CD14-positive monocyte (primary cell): ENCODE measurements around the gene TXNRD1. TPM values are rescaled to one million over a fixed set of nuclear protein-coding genes. Genes with fewer than 3 reads are reported as not detected.

Experiments used
- DNase-seq, 3 donors: peaks; one replicate each; pipeline ENCODE4 v3.0.0-alpha.2; 2011 to 2022
- H2AFZ ChIP-seq: 2 replicates; pipeline ENCODE4 v1.6.0; 2012; ENCODE audit warnings: mild to moderate bottlenecking, low read depth, low read length, inconsistent platforms; ENCODE audit not compliant: insufficient read depth, poor library complexity, severe bottlenecking
- H3K27ac ChIP-seq, 2 donors: 1 replicate in 1 of 2; 2 replicates in 1 of 2; pipeline ENCODE4 v1.5.1; 2012 to 2013; ENCODE audit warnings: low read length in 2 of 2, control low read depth in 1 of 2, inconsistent platforms in 1 of 2, low read depth in 1 of 2, mild to moderate bottlenecking in 1 of 2
- H3K27me3 ChIP-seq, 2 donors: one replicate each; pipeline versions ENCODE4 v1.6.0 to v1.6.1; 2011 to 2013; ENCODE audit warnings: low read length in 2 of 2; ENCODE audit not compliant: control insufficient read depth in 2 of 2, insufficient read depth in 2 of 2
- H3K36me3 ChIP-seq, 2 donors: replicated peaks in 1 of 2; 1 replicate in 1 of 2; 2 replicates in 1 of 2; pipeline versions ENCODE4 v1.5.1 to v1.6.1; 2012 to 2013; ENCODE audit warnings: low read length in 2 of 2, control low read depth in 1 of 2, inconsistent platforms in 1 of 2, mild to moderate bottlenecking in 1 of 2; ENCODE audit not compliant: insufficient read depth in 2 of 2, control insufficient read depth in 1 of 2
- H3K4me1 ChIP-seq, 2 donors: 1 replicate in 1 of 2; 2 replicates in 1 of 2; pipeline versions ENCODE4 v1.5.1 to v1.6.1; 2012 to 2013; ENCODE audit warnings: low read length in 2 of 2, control low read depth in 1 of 2, inconsistent platforms in 1 of 2, mild to moderate bottlenecking in 1 of 2, moderate library complexity in 1 of 2; ENCODE audit not compliant: insufficient read depth in 2 of 2, control insufficient read depth in 1 of 2
- H3K4me2 ChIP-seq: replicated peaks from 2 replicates; pipeline ENCODE3; 2012; ENCODE audit warnings: low read length, moderate library complexity, mild to moderate bottlenecking; ENCODE audit not compliant: poor library complexity, severe bottlenecking; ENCODE audit errors: extremely low read depth
- H3K4me3 ChIP-seq, 3 experiments: fragments of 200-600 bp in 1 of 3; sonication (generic) in 1 of 3; replicated peaks in 1 of 3; 1 replicate in 2 of 3; 2 replicates in 1 of 3; pipeline ENCODE4 v1.5.1; 2011 to 2013; ENCODE audit warnings: low read length in 3 of 3, mild to moderate bottlenecking in 3 of 3, control low read depth in 2 of 3, low read depth in 2 of 3, inconsistent platforms in 1 of 3, moderate library complexity in 1 of 3
- H3K79me2 ChIP-seq: 2 replicates; pipeline ENCODE4 v1.6.0; 2012; ENCODE audit warnings: mild to moderate bottlenecking, control low read depth, inconsistent platforms, low read length, moderate library complexity; ENCODE audit not compliant: insufficient read depth
- H3K9ac ChIP-seq: 2 replicates; pipeline ENCODE4 v1.6.0; 2017; ENCODE audit warnings: low read length, mild to moderate bottlenecking; ENCODE audit not compliant: insufficient read depth, poor library complexity, severe bottlenecking
- H3K9me3 ChIP-seq, 2 donors: replicated peaks in 1 of 2; 1 replicate in 1 of 2; 2 replicates in 1 of 2; pipeline versions ENCODE4 v1.5.1 to v1.6.1; 2012 to 2013; ENCODE audit warnings: low read length in 2 of 2, control low read depth in 1 of 2; ENCODE audit not compliant: control insufficient read depth in 1 of 2, insufficient read depth in 1 of 2
- H4K20me1 ChIP-seq: 2 replicates; pipeline ENCODE4 v1.6.0; 2012; ENCODE audit warnings: mild to moderate bottlenecking, low read length, control low read depth, moderate library complexity; ENCODE audit not compliant: insufficient read depth
- H3K27ac Mint-ChIP-seq, 7 donors: one replicate each; pipeline ENCODE4 v1.8.0; 2020; ENCODE audit warnings: mild to moderate bottlenecking in 7 of 7, mixed read lengths in 7 of 7, moderate library complexity in 6 of 7, inconsistent platforms in 2 of 7
- H3K27me3 Mint-ChIP-seq, 3 donors: one replicate each; pipeline ENCODE4 v1.8.0; 2021 to 2022; ENCODE audit warnings: low read depth in 3 of 3, mild to moderate bottlenecking in 3 of 3, mixed read lengths in 3 of 3, moderate library complexity in 3 of 3, inconsistent platforms in 1 of 3
- H3K36me3 Mint-ChIP-seq, 2 donors: one replicate each; pipeline ENCODE4 v1.8.0; 2020; ENCODE audit warnings: mixed read lengths in 2 of 2, inconsistent platforms in 1 of 2, mild to moderate bottlenecking in 1 of 2
- H3K4me1 Mint-ChIP-seq: one replicate; pipeline ENCODE4 v1.8.0; 2020; ENCODE audit warnings: mild to moderate bottlenecking, mixed read lengths
- H3K4me3 Mint-ChIP-seq, 2 donors: one replicate each; pipeline ENCODE4 v1.8.0; 2020; ENCODE audit warnings: mild to moderate bottlenecking in 2 of 2, mixed read lengths in 2 of 2, moderate library complexity in 1 of 2
- H3K9me3 Mint-ChIP-seq, 7 donors: one replicate each; pipeline ENCODE4 v1.8.0; 2020 to 2022; ENCODE audit warnings: mixed read lengths in 7 of 7, mild to moderate bottlenecking in 6 of 7, moderate library complexity in 6 of 7, inconsistent platforms in 2 of 7
- WGBS: methylation state at CpG from one replicate; pipeline ENCODE4 v1.1.5; 2013; ENCODE audit warnings: missing lambda C conversion rate; ENCODE audit not compliant: insufficient coverage; 5-methylcytosine and 5-hydroxymethylcytosine counted together
- intact Hi-C, 2 donors: fragments of 100-400 bp; cut with micrococcal nuclease; formaldehyde crosslinking; loops; one replicate each; pipeline versions ENCODE4 v1.15.0 to v1.15.1; 2023
- polyA plus RNA-seq, 3 donors: library from polyadenylated mRNA; depleted of rRNA in 1 of 3; unstranded in 2 of 3; stranded (reverse) in 1 of 3; fragments of 300-500 nt in 2 of 3; fragments of >200 nt in 1 of 3; fragmentation: Illumina TruSeq in 2 of 3; gene quantifications; 1 replicate in 2 of 3; 2 replicates in 1 of 3; pipeline ENCODE4 v1.2.3, GENCODE V29; 2012 to 2021
- TF ChIP-seq, protein P1 (sequence below): fragments of 200-600 bp; IDR thresholded peaks from one replicate; pipeline ENCODE4 v1.8.0; 2022; ENCODE audit warnings: antibody characterized with exemption, mild to moderate bottlenecking

The TXNRD1 gene
- polyA plus RNA-seq, 3 donors: 26.9 to 46.1 (median 29.2) TPM

DNA sequence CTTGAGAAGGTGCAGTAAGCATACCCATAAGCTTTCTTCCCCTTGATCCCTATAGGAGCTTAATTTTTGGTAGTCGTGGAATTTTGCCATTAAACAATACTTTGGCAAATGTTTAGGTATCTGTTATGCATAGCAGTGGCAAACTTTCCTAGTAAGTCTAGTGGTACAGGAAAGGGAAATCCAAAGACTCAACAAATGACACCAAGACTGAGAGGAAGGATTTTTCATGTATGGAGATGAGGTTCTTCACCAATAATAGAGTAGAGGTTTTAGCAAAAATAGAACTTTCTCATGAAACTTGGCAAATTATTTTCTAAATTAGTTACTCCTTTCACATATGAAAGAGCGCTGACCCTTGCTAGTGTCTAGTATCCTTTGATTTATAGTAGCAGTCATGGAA, 90.8 kb downstream of the TXNRD1 start:
- Mint-ChIP-seq H3K27ac (peak overlapping the region in 1 of 7 donors; percentile 15), H3K9me3 (peaks cover 0 to 2% (median 0%) of the 10 kb centered on the region in 7 donors), H3K27me3 (peaks cover 0 to 2% (median 0%) of the 10 kb centered on the region in 3 donors), H3K36me3 (peaks cover 21 to 48% of the 10 kb centered on the region in 2 donors), H3K4me1 (peaks cover 45% of the 10 kb centered on the region), H3K4me3 (no peak overlapping the region)
- TF ChIP-seq, protein P1, sequence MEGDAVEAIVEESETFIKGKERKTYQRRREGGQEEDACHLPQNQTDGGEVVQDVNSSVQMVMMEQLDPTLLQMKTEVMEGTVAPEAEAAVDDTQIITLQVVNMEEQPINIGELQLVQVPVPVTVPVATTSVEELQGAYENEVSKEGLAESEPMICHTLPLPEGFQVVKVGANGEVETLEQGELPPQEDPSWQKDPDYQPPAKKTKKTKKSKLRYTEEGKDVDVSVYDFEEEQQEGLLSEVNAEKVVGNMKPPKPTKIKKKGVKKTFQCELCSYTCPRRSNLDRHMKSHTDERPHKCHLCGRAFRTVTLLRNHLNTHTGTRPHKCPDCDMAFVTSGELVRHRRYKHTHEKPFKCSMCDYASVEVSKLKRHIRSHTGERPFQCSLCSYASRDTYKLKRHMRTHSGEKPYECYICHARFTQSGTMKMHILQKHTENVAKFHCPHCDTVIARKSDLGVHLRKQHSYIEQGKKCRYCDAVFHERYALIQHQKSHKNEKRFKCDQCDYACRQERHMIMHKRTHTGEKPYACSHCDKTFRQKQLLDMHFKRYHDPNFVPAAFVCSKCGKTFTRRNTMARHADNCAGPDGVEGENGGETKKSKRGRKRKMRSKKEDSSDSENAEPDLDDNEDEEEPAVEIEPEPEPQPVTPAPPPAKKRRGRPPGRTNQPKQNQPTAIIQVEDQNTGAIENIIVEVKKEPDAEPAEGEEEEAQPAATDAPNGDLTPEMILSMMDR: no peak
- Histone ChIP-seq H3K4me1 (peaks cover 21 to 28% of the 10 kb centered on the region in 2 donors), H3K9me3 (no peaks in the 10 kb centered on the region), H3K27ac (peak overlapping the region in 1 of 2 donors; percentile 55), H3K27me3 (no peaks in the 10 kb centered on the region), H2AFZ (no peak overlapping the region), H4K20me1 (peaks cover 96% of the 10 kb centered on the region), H3K4me3 (no peak overlapping the region), H3K9ac (no peak overlapping the region), H3K36me3 (peaks cover 11 to 16% of the 10 kb centered on the region in 2 donors), H3K79me2 (peaks cover 98% of the 10 kb centered on the region), H3K4me2 (no peak overlapping the region)
- DNase-seq: no peak
- WGBS: no CpG with 5 or more reads among the region's 2 CpGs
- intact Hi-C loops: loop anchor here in 1 of 2 donors (10.0 kb wide), 1 partner anchor 798 kb away; the partner anchor contains the start of gene WASHC4

DNA sequence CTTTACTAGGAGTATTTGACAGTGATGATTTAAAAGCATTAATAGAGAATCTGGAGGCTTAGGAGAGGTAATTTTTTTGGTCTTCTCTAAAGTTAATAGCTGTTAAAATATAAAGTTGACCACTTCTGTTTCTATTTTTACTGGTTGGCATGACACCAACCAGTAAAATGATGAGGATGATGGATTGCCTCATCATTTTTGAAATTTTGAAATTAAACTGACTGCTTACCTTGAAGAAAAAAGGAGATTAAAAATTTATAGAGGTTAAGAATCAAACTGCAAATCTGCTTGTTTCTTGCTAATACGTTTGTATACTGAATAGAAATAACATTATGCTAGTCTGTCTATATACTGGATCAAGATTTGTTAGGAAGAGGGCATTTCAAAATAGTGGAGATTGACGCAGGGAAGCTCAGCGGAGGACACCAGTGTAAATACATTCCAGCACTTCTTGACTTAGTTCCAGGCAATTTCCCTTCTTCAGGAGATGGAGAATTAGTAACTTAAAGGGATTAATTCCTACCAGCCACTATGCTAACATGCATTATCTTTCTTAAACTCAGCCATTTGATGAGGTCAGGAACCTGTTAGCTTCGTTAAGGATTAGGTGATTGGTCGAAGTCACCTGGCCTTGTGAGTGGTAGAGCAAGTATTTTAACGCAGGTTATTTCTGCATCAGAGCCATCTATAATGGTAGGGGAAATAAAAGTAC, 91.5 kb downstream of the TXNRD1 start:
- H3K27ac Mint-ChIP-seq: peak overlapping the region in 4 of 7 donors; percentile 12 to 66 (median 39)
- H3K36me3 ChIP-seq: peaks cover 17 to 22% of the 10 kb centered on the region in 2 donors
- H3K27me3 ChIP-seq: no peaks in the 10 kb centered on the region
- intact Hi-C loops: loop anchor here in 1 of 2 donors (10.0 kb wide), 1 partner anchor 798 kb away; the partner anchor contains the start of gene WASHC4
- DNase-seq: no peak
- no peak overlapping the region for H2AFZ ChIP-seq
- H3K4me1 Mint-ChIP-seq: peaks cover 45% of the 10 kb centered on the region
- H3K4me3 Mint-ChIP-seq: no peak overlapping the region
- H3K79me2 ChIP-seq: peaks cover 91% of the 10 kb centered on the region
- peaks cover 0 to 2% (median 0%) of the 10 kb centered on the region in 3 donors for H3K27me3 Mint-ChIP-seq
- 93% methylated on average over 2 of the region's 6 CpGs for WGBS
- peak overlapping the region in 1 of 2 donors; percentile 55 for H3K27ac ChIP-seq
- H3K4me2 ChIP-seq: no peak overlapping the region
- H3K36me3 Mint-ChIP-seq: peaks cover 24 to 51% of the 10 kb centered on the region in 2 donors
- peaks cover 21 to 28% of the 10 kb centered on the region in 2 donors for H3K4me1 ChIP-seq
- H3K9ac ChIP-seq: no peak overlapping the region
- peaks cover 92% of the 10 kb centered on the region for H4K20me1 ChIP-seq
- H3K9me3 ChIP-seq: no peaks in the 10 kb centered on the region
- peaks cover 0 to 2% (median 0%) of the 10 kb centered on the region in 7 donors for H3K9me3 Mint-ChIP-seq
- TF ChIP-seq, protein P1: no peak
- H3K4me3 ChIP-seq: no peak overlapping the region
